ENCODE measurements around the gene DENND1A. TPM values are rescaled to one million over a fixed set of nuclear protein-coding genes. Genes with fewer than 3 reads are reported as not detected.

DENND1A gene
- total RNA-seq, 1 experiment from 2014 or later: 23.5 TPM

DNA sequence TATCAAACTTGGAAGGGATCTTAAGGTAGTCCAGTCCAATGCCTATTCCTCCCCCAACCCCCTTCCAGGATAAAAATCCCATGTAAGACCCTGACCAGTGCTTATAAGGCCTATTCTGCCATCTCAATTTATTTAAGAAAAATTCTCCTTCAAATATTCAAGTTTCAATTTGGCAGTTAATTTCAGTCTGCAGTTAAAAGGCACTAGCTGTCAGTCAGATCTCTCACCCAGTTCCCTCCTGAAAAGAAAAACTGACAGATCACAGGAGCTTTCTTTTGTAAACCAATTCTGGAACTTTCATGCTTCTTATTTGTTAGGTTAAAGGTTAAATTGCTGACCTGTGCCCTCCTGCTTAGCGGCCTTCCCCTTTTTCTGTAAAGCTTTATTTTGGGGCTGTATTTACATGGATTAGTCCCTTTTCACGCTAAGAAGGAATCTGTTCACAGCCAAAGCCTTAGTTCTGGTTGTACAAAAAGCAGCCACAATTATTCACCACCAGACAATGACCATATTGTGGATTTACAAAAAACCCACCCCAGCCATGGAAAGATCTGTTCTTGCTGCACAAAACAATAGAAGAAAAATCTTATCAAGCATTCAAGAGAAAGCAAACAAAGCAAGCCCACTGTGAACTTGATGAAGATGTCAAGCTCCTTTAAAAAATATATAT, 68.7 kb downstream of the DENND1A start:
- ChIA-PET POLR2A (no interaction called here), CTCF (interaction anchor here (1.1 kb wide), 2 partner anchors 9 to 36 kb away, joined by 3 read pairs; no protein-coding TSS in a partner anchor)
- peaks cover 73% of the 10 kb centered on the region for H3K4me1 Mint-ChIP-seq
- peaks cover 13% of the 10 kb centered on the region for H3K36me3 Mint-ChIP-seq
- no peak overlapping the region for H3K27ac Mint-ChIP-seq
- no peak for DNase-seq (ENCODE audit: low spot score)
- peaks cover 31% of the 10 kb centered on the region for H3K27me3 Mint-ChIP-seq (ENCODE audit: low read depth)
- no peak for TF ChIP-seq ZNF138 (CRISPR knock-in tag; conservative IDR thresholded peaks at IDR 0.05)
- TF ChIP-seq, protein P1, sequence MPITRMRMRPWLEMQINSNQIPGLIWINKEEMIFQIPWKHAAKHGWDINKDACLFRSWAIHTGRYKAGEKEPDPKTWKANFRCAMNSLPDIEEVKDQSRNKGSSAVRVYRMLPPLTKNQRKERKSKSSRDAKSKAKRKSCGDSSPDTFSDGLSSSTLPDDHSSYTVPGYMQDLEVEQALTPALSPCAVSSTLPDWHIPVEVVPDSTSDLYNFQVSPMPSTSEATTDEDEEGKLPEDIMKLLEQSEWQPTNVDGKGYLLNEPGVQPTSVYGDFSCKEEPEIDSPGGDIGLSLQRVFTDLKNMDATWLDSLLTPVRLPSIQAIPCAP (CRISPR knock-in tag; IDR thresholded peaks at IDR 0.05): no peak
- TF ChIP-seq SMAD3 (CRISPR knock-in tag; IDR thresholded peaks at IDR 0.05; ENCODE audit: borderline replicate concordance): no peak
- no peak for TF ChIP-seq CDX4 (CRISPR knock-in tag; IDR thresholded peaks at IDR 0.05; ENCODE audit: borderline replicate concordance)
- no peak for TF ChIP-seq TCF7 (CRISPR knock-in tag; IDR thresholded peaks at IDR 0.05; ENCODE audit: low read depth)
- TF ChIP-seq ZNF121 (CRISPR knock-in tag; IDR thresholded peaks at IDR 0.05): no peak
- TF ChIP-seq USF2 (CRISPR knock-in tag; IDR thresholded peaks at IDR 0.05): no peak
- no peak for TF ChIP-seq NFE2L1 (CRISPR knock-in tag; IDR thresholded peaks at IDR 0.05)
- no peak for TF ChIP-seq TEAD4 (CRISPR knock-in tag; IDR thresholded peaks at IDR 0.05)
- no peak for TF ChIP-seq CREM (CRISPR knock-in tag; IDR thresholded peaks at IDR 0.05)
- TF ChIP-seq ZNF423 (CRISPR knock-in tag; IDR thresholded peaks at IDR 0.05): no peak
- TF ChIP-seq USF1 (CRISPR knock-in tag; IDR thresholded peaks at IDR 0.05): no peak
- no peak for TF ChIP-seq ZSCAN18 (CRISPR knock-in tag; IDR thresholded peaks at IDR 0.05)
- TF ChIP-seq, protein P2, sequence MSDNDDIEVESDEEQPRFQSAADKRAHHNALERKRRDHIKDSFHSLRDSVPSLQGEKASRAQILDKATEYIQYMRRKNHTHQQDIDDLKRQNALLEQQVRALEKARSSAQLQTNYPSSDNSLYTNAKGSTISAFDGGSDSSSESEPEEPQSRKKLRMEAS (CRISPR knock-in tag; IDR thresholded peaks at IDR 0.05): no peak
- TF ChIP-seq TP53 (CRISPR knock-in tag; IDR thresholded peaks at IDR 0.05): no peak
- peaks cover 12% of the 10 kb centered on the region for H3K9me3 Mint-ChIP-seq
- H3K4me3 Mint-ChIP-seq: no peak overlapping the region
- ATAC-seq: no peak

DNA sequence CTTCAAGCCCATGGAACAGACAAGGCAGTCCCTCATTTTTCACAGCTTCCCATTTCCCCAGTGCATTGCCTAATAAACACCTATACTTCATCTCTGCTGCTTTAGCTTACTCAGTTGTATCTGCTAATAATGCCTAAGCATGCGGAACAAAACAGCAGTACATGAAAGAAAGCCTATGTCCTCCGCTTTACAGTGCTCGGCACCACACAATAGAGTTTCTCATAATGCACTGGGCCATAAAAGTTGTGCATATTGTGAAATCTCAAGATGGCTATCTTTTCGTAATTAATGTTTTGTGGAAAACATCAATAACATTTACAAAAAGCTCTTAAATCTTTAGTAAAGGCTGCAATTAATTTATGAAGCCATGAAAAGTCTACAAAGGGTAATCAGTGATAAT, 69.3 kb downstream of the DENND1A start:
- DNase-seq (ENCODE audit: low spot score): no peak
- H3K36me3 Mint-ChIP-seq: peaks cover 16% of the 10 kb centered on the region
- TF ChIP-seq ZNF671 (CRISPR knock-in tag; IDR thresholded peaks at IDR 0.05) (no peak), ELF4 (CRISPR knock-in tag; IDR thresholded peaks at IDR 0.05; ENCODE audit: low read depth) (no peak), HMGXB4 (CRISPR knock-in tag; IDR thresholded peaks at IDR 0.05) (no peak)
- TF ChIP-seq, protein P3, sequence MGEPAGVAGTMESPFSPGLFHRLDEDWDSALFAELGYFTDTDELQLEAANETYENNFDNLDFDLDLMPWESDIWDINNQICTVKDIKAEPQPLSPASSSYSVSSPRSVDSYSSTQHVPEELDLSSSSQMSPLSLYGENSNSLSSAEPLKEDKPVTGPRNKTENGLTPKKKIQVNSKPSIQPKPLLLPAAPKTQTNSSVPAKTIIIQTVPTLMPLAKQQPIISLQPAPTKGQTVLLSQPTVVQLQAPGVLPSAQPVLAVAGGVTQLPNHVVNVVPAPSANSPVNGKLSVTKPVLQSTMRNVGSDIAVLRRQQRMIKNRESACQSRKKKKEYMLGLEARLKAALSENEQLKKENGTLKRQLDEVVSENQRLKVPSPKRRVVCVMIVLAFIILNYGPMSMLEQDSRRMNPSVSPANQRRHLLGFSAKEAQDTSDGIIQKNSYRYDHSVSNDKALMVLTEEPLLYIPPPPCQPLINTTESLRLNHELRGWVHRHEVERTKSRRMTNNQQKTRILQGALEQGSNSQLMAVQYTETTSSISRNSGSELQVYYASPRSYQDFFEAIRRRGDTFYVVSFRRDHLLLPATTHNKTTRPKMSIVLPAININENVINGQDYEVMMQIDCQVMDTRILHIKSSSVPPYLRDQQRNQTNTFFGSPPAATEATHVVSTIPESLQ (CRISPR knock-in tag; IDR thresholded peaks at IDR 0.05): no peak
- TF ChIP-seq, protein P4, sequence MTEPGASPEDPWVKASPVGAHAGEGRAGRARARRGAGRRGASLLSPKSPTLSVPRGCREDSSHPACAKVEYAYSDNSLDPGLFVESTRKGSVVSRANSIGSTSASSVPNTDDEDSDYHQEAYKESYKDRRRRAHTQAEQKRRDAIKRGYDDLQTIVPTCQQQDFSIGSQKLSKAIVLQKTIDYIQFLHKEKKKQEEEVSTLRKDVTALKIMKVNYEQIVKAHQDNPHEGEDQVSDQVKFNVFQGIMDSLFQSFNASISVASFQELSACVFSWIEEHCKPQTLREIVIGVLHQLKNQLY (CRISPR knock-in tag; IDR thresholded peaks at IDR 0.05): no peak
- H3K27ac Mint-ChIP-seq: no peak overlapping the region
- H3K27me3 Mint-ChIP-seq (ENCODE audit: low read depth): peaks cover 31% of the 10 kb centered on the region
- H3K4me3 Mint-ChIP-seq: no peak overlapping the region
- H3K4me1 Mint-ChIP-seq: peaks cover 67% of the 10 kb centered on the region
- no peak for ATAC-seq
- ChIA-PET CTCF (interaction anchor here (1.1 kb wide), 1 partner anchor 36 kb away, joined by 3 read pairs; no protein-coding TSS in a partner anchor), POLR2A (no interaction called here)
- peaks cover 12% of the 10 kb centered on the region for H3K9me3 Mint-ChIP-seq
